ENCODE data around the gene TCERG1L.
A peak's percentile ranks its signal among the peaks of the same experiment; 100 is the strongest.

TCERG1L gene

DNA sequence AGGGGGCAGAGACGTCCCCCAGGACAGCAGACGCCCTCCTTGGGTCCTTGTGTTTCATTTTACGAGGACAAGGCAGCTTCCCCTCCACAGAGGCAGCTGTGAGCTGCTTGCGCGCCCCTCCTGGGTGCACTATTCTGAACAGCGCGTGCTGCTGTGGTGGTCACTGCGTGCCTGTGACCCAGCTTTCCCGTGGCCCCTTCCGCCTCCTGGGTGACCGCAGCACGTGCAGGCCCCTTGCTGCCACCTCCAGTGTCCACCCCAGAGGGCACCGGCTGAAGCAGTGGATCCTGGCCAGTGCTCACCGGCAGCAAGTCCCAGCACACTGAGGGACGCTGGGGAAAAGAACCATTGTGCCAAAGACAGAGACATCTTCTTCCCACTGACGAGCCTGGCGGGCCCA, 81.4 kb downstream of the TCERG1L start:
- H3K14ac ChIP-seq (ENCODE audit: low read length in 2 of 2), result no peak overlapping the region
- H3K9me3 ChIP-seq (ENCODE audit: control insufficient read depth, low read length), result no peaks in the 10 kb centered on the region
- no peak overlapping the region for H3K23ac ChIP-seq (ENCODE audit: low read length in 2 of 2)
- H3K4me1 ChIP-seq (ENCODE audit: control insufficient read depth, insufficient read depth, low read depth, low read length), result no peaks in the 10 kb centered on the region
- DNase-seq, result no peak
- H3K4me3 ChIP-seq (ENCODE audit: insufficient read depth in 1 of 2, low read depth in 1 of 2, low read length in 2 of 2), result no peak overlapping the region
- no peak overlapping the region for H3K27ac ChIP-seq (ENCODE audit: low read length, poor library complexity, severe bottlenecking)
- H3K27me3 ChIP-seq (ENCODE audit: control insufficient read depth in 1 of 2, insufficient read depth in 1 of 2, low read length in 2 of 2), result no peaks in the 10 kb centered on the region
- no peak overlapping the region for H2BK15ac ChIP-seq (ENCODE audit: low read depth, poor library complexity, severe bottlenecking)
- no peak overlapping the region for H3K18ac ChIP-seq (ENCODE audit: low read depth in 1 of 2, low read length in 2 of 2)
- no peaks in the 10 kb centered on the region for H3K79me1 ChIP-seq (replicated peaks; ENCODE audit: low read length, poor library complexity, severe bottlenecking)
- H2BK120ac ChIP-seq (ENCODE audit: low read depth, low read length), result no peak overlapping the region
- 75% methylated on average over 17 of the region's 17 CpGs for WGBS
- no peaks in the 10 kb centered on the region for H3K36me3 ChIP-seq (ENCODE audit: control insufficient read depth in 1 of 2, insufficient read depth in 2 of 2, low read depth in 1 of 2, low read length in 2 of 2)
- no peak overlapping the region for H3K9ac ChIP-seq (ENCODE audit: low read length)
- H2AFZ ChIP-seq (ENCODE audit: low read depth, low read length), result no peak overlapping the region
- H3K4me2 ChIP-seq (ENCODE audit: low read length, poor library complexity, severe bottlenecking), result no peak overlapping the region
- no peak overlapping the region for H2BK12ac ChIP-seq (ENCODE audit: low read length in 2 of 2)
- H2AK5ac ChIP-seq (ENCODE audit: low read length, severe bottlenecking), result no peak overlapping the region
- H4K91ac ChIP-seq (ENCODE audit: low read length), result no peak overlapping the region
- no peak overlapping the region for H3K4ac ChIP-seq (ENCODE audit: low read depth in 1 of 2, low read length in 2 of 2)
- no peak overlapping the region for H4K8ac ChIP-seq (ENCODE audit: low read length)
- no peak overlapping the region for H2BK5ac ChIP-seq (ENCODE audit: low read depth, low read length, poor library complexity, severe bottlenecking)

DNA sequence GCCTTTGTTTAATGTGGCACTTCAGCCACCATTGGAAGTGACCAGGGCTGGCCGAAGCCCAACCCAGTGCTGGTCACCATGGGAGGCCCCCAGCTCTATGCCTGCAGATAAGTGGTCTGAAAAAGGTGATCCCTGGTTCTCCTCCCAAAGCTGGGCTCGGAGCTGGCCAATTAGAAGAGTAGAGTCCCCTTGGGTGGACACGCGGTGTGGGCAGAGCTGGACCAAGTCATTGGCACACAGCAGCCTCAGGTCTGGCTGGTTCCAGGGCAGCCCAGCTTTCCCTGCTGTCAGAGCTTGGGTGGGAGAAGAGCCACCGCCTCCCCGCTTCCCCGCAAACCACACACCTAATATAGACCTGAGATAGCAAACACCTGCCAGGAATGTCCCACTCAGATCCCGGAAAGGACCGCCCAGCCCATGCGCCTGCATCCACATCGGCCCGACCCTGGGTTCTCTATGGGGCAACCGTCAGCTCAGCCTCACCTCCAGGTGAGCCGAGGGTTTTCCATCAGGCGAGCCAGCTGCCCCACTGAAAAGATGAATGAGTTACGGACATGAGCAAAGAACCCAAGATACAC, 84.3 kb downstream of the TCERG1L start:
- Histone ChIP-seq H3K4me1 (ENCODE audit: control insufficient read depth, insufficient read depth, low read depth, low read length) (no peaks in the 10 kb centered on the region), H3K23ac (ENCODE audit: low read length in 2 of 2) (no peak overlapping the region), H3K4me3 (ENCODE audit: insufficient read depth in 1 of 2, low read depth in 1 of 2, low read length in 2 of 2) (no peak overlapping the region), H4K8ac (ENCODE audit: low read length) (no peak overlapping the region), H4K91ac (ENCODE audit: low read length) (no peak overlapping the region), H2AK5ac (ENCODE audit: low read length, severe bottlenecking) (no peak overlapping the region), H2BK5ac (ENCODE audit: low read depth, low read length, poor library complexity, severe bottlenecking) (no peak overlapping the region), H3K27me3 (ENCODE audit: control insufficient read depth in 1 of 2, insufficient read depth in 1 of 2, low read length in 2 of 2) (no peaks in the 10 kb centered on the region), H3K4me2 (ENCODE audit: low read length, poor library complexity, severe bottlenecking) (no peak overlapping the region), H3K14ac (ENCODE audit: low read length in 2 of 2) (no peak overlapping the region), H2AFZ (ENCODE audit: low read depth, low read length) (no peak overlapping the region), H3K79me1 (replicated peaks; ENCODE audit: low read length, poor library complexity, severe bottlenecking) (no peaks in the 10 kb centered on the region), H2BK12ac (ENCODE audit: low read length in 2 of 2) (no peak overlapping the region), H3K27ac (ENCODE audit: low read length, poor library complexity, severe bottlenecking) (no peak overlapping the region), H3K36me3 (ENCODE audit: control insufficient read depth in 1 of 2, insufficient read depth in 2 of 2, low read depth in 1 of 2, low read length in 2 of 2) (no peaks in the 10 kb centered on the region), H3K4ac (ENCODE audit: low read depth in 1 of 2, low read length in 2 of 2) (no peak overlapping the region), H2BK120ac (ENCODE audit: low read depth, low read length) (no peak overlapping the region), H2BK15ac (ENCODE audit: low read depth, poor library complexity, severe bottlenecking) (no peak overlapping the region), H3K9ac (ENCODE audit: low read length) (no peak overlapping the region), H3K9me3 (ENCODE audit: control insufficient read depth, low read length) (no peaks in the 10 kb centered on the region), H3K18ac (ENCODE audit: low read depth in 1 of 2, low read length in 2 of 2) (no peak overlapping the region)
- DNase-seq, result no peak
- WGBS, result 85% methylated on average over 16 of the region's 16 CpGs

DNA sequence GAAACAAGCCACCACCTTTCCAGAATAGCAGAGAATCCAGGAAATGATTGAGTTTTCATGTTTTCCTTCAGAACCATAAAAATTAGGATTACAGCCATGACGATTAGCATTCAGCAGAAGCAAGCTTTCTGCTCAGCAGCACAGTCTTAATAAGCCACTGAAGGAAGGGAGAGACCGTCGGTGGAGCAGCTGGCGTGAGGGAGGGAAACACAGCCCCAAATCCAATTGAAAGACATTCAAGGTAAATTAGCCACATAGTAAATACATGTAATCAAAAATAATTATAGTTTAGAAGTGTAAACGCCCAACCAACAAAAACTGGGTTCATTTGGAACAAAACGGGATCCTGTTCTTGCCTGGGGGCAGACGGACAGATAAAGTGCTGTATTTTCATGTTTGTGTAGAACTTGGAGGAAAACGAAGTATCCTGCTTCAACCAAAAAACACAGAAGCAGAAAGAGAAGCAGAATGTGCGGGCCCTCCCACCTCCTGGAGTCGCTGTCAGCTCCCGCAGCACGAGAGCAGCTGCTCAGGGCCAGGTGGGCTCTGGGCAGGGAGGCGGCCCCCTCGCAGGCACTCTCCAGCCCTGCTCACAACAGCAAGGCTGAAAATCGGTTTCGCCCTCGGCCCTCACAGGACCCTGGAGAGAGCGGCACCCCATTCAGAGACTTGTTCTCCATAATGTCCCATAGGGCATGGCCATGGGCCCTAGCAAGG, 84.9 kb downstream of the TCERG1L start:
- H4K8ac ChIP-seq (ENCODE audit: low read length), result no peak overlapping the region
- H3K4me2 ChIP-seq (ENCODE audit: low read length, poor library complexity, severe bottlenecking), result no peak overlapping the region
- no peak overlapping the region for H2BK120ac ChIP-seq (ENCODE audit: low read depth, low read length)
- H3K4me3 ChIP-seq (ENCODE audit: insufficient read depth in 1 of 2, low read depth in 1 of 2, low read length in 2 of 2), result no peak overlapping the region
- DNase-seq, result no peak
- H3K4ac ChIP-seq (ENCODE audit: low read depth in 1 of 2, low read length in 2 of 2), result no peak overlapping the region
- H3K9ac ChIP-seq (ENCODE audit: low read length), result no peak overlapping the region
- no peaks in the 10 kb centered on the region for H3K36me3 ChIP-seq (ENCODE audit: control insufficient read depth in 1 of 2, insufficient read depth in 2 of 2, low read depth in 1 of 2, low read length in 2 of 2)
- WGBS, result 82% methylated on average over 14 of the region's 18 CpGs
- H2AFZ ChIP-seq (ENCODE audit: low read depth, low read length), result no peak overlapping the region
- no peak overlapping the region for H3K27ac ChIP-seq (ENCODE audit: low read length, poor library complexity, severe bottlenecking)
- no peaks in the 10 kb centered on the region for H3K79me1 ChIP-seq (replicated peaks; ENCODE audit: low read length, poor library complexity, severe bottlenecking)
- H3K14ac ChIP-seq (ENCODE audit: low read length in 2 of 2), result no peak overlapping the region
- peak overlapping the region; percentile 18 for H4K91ac ChIP-seq (ENCODE audit: low read length)
- H3K4me1 ChIP-seq (ENCODE audit: control insufficient read depth, insufficient read depth, low read depth, low read length), result no peaks in the 10 kb centered on the region
- no peak overlapping the region for H2BK12ac ChIP-seq (ENCODE audit: low read length in 2 of 2)
- no peaks in the 10 kb centered on the region for H3K9me3 ChIP-seq (ENCODE audit: control insufficient read depth, low read length)
- no peak overlapping the region for H2BK5ac ChIP-seq (ENCODE audit: low read depth, low read length, poor library complexity, severe bottlenecking)
- no peak overlapping the region for H3K23ac ChIP-seq (ENCODE audit: low read length in 2 of 2)
- no peak overlapping the region for H3K18ac ChIP-seq (ENCODE audit: low read depth in 1 of 2, low read length in 2 of 2)
- H2AK5ac ChIP-seq (ENCODE audit: low read length, severe bottlenecking), result no peak overlapping the region
- H3K27me3 ChIP-seq (ENCODE audit: control insufficient read depth in 1 of 2, insufficient read depth in 1 of 2, low read length in 2 of 2), result no peaks in the 10 kb centered on the region
- no peak overlapping the region for H2BK15ac ChIP-seq (ENCODE audit: low read depth, poor library complexity, severe bottlenecking)

DNA sequence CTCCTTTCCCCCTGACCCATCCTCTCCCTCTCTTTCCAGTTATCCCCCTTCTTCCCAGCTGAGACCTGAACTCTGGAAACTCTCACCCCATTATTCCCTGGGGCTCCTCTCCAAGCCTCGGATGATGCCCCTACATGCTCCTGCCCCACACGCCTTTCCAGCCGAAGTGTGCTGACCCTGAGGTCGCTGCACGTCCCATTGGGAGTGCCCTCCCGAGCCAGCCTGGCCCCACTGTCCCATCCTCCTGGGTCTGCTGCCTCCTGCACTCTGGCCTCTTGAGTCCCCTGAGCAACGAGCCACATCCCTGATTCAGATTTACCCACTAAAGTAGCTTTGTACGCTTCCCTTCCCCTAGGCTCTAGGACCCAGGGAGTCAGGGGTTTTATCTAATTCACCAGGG, 87.4 kb downstream of the TCERG1L start:
- Histone ChIP-seq H4K91ac (ENCODE audit: low read length) (no peak overlapping the region), H4K8ac (ENCODE audit: low read length) (no peak overlapping the region), H2BK12ac (ENCODE audit: low read length in 2 of 2) (no peak overlapping the region), H3K27me3 (ENCODE audit: control insufficient read depth in 1 of 2, insufficient read depth in 1 of 2, low read length in 2 of 2) (no peaks in the 10 kb centered on the region), H3K4me3 (ENCODE audit: insufficient read depth in 1 of 2, low read depth in 1 of 2, low read length in 2 of 2) (no peak overlapping the region), H3K9me3 (ENCODE audit: control insufficient read depth, low read length) (no peaks in the 10 kb centered on the region), H3K4me2 (ENCODE audit: low read length, poor library complexity, severe bottlenecking) (no peak overlapping the region), H3K23ac (ENCODE audit: low read length in 2 of 2) (no peak overlapping the region), H2AK5ac (ENCODE audit: low read length, severe bottlenecking) (no peak overlapping the region), H3K4me1 (ENCODE audit: control insufficient read depth, insufficient read depth, low read depth, low read length) (no peaks in the 10 kb centered on the region), H3K18ac (ENCODE audit: low read depth in 1 of 2, low read length in 2 of 2) (no peak overlapping the region), H3K9ac (ENCODE audit: low read length) (no peak overlapping the region), H2AFZ (ENCODE audit: low read depth, low read length) (no peak overlapping the region), H3K79me1 (replicated peaks; ENCODE audit: low read length, poor library complexity, severe bottlenecking) (no peaks in the 10 kb centered on the region), H3K4ac (ENCODE audit: low read depth in 1 of 2, low read length in 2 of 2) (no peak overlapping the region), H2BK5ac (ENCODE audit: low read depth, low read length, poor library complexity, severe bottlenecking) (no peak overlapping the region), H2BK120ac (ENCODE audit: low read depth, low read length) (no peak overlapping the region), H3K27ac (ENCODE audit: low read length, poor library complexity, severe bottlenecking) (no peak overlapping the region), H3K36me3 (ENCODE audit: control insufficient read depth in 1 of 2, insufficient read depth in 2 of 2, low read depth in 1 of 2, low read length in 2 of 2) (no peaks in the 10 kb centered on the region), H2BK15ac (ENCODE audit: low read depth, poor library complexity, severe bottlenecking) (no peak overlapping the region), H3K14ac (ENCODE audit: low read length in 2 of 2) (no peak overlapping the region)
- 75% methylated on average over 8 of the region's 8 CpGs for WGBS
- DNase-seq, result no peak

Data from mesenchymal stem cell (in vitro differentiated cells and primary cell).